Esophagus squamous epithelium (tissue), 4 donors: ENCODE data around the gene VAV3.

Source experiments
- CTCF ChIP-seq, 6 experiments: fragments of 450-650 bp in 4 of 6; fragments of 200-600 bp in 2 of 6; sonication (generic) in 2 of 6; IDR thresholded peaks; one replicate each; pipeline ENCODE4 v1.5.1; 2016 to 2019; ENCODE audit warnings: antibody characterized with exemption in 6 of 6, mild to moderate bottlenecking in 4 of 6, moderate library complexity in 4 of 6
- POLR2A ChIP-seq, 4 donors: fragments of 450-650 bp; IDR thresholded peaks; one replicate each; pipeline ENCODE4 v1.6.1; 2017; ENCODE audit warnings: antibody characterized with exemption in 4 of 4, mild to moderate bottlenecking in 4 of 4, moderate library complexity in 3 of 4

GRCh38 chr1:107867897-107868296 is 97.1 kb downstream of the VAV3 start:
- no peak for TF ChIP-seq CTCF (IDR thresholded peaks at IDR 0.05)
- no peak for TF ChIP-seq POLR2A (IDR thresholded peaks at IDR 0.05)
